Endometrial microvascular endothelial cells (primary cell): ENCODE data around the gene DMRT1. TPM values are rescaled to one million over a fixed set of nuclear protein-coding genes. Genes with fewer than 3 reads are reported as not detected.

Source experiments
- in situ Hi-C: cut with HindIII; loops from 2 replicates; pipeline ENCODE4 v1.10.0; 2017; ENCODE audit warnings: low sequenced_read_pairs, low pct_unique_long_range_greater_than_20kb; ENCODE audit errors: inconsistent ontology term
- total RNA-seq: library from RNA; depleted of rRNA; stranded (reverse); fragments of >200 nt; gene quantifications from one replicate; pipeline ENCODE4 v1.2.3, GENCODE V29; 2015; ENCODE audit errors: inconsistent ontology term

DMRT1 gene
- total RNA-seq, 1 donor from 2014 or later, result 0.28 TPM

DNA sequence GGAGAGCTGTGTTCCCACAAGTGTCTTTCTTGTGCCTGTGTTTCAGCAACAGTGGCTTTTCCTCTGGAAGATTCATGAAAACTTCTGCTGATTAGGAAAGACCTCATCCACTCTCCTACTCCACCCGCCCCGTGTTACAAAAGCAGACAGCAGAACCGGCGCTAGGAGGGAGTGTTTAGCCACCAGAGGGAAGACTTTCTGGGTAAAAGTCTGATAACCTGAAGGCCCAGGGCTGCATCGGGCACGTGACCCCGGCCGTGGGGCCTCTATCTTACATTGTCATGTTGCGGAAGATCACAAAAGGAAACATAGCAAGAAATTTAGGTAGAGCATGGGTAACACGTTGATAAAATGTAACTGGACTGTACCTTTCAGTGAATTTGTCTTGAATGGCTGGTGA lies 176.6 kb downstream of the DMRT1 start:
- in situ Hi-C loops, result no loop called here

Other genes starting within 250 kb of the DMRT1 start
- gene DMRT3, start 135.0 kb downstream of the DMRT1 start, total RNA-seq, result not detected
- not detected for gene DMRT2, start 208.7 kb downstream of the DMRT1 start, total RNA-seq